ENCODE data around the gene SND1.

GRCh38 chr7:127927348-127927696 is 275.3 kb downstream of the SND1 start:
- TF ChIP-seq POLR2A (IDR thresholded peaks at IDR 0.05) (no peak), CTCF (IDR thresholded peaks at IDR 0.05) (no peak)
